GM19035 (cell line): ENCODE results near the gene OR4D6.
"Not testable (repeated sequence)": the region's sequence is repeated elsewhere in the genome, so short reads cannot be mapped to it uniquely, and the experiment has no call there.

Experiments used
- ATAC-seq: cut with Tn5 transposase; IDR thresholded peaks from one replicate; pipeline ENCODE4 v1.9.1; 2021; ENCODE audit not compliant: unreplicated experiment

Gene OR4D6

DNA sequence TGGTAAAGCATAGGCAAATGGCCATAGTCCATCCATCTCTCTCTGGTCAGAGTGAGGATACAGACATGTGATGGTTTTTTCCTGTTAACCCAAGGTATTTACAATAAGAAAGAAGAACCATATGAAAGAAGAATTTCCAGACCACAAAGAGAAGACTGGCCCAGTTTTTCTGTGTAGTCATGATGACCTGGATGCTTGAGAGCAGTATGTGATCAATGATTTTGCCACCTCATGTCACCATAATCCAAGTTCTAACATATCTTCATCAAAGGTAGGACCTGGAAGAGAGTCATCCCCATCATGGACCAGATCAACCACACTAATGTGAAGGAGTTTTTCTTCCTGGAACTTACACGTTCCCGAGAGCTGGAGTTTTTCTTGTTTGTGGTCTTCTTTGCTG is at the start of gene OR4D6:
Gene OR4D6 (plus strand): TSS at position 301 of the 400 bp plus-strand sequence. CDS start 0 bp downstream, at position 301.
- ATAC-seq: no peak

GRCh38 chr11:59413646-59414045 is 43.1 kb upstream of the OR4D6 start:
- no peak for ATAC-seq

DNA sequence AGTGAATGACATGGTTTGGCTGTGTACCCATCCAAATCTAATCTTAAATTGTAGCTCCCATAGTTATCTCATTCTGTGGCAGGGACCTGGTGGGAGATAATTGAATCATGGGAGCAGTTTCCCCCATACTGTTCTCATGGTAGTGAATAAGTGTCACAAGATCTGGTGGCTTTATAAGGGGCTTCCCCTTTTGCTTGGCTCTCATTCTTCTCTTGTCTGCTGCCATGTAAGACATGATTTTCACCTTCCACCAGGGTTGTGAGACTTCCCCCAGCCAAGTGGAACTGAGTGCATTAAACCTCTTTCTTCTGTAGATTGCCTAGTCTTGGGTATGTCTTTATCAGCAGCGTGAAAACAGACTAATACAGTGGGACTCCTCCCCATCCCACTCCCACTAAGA is 41.6 kb upstream of the OR4D6 start:
- ATAC-seq: no peak

GRCh38 chr11:59416613-59417012 is 40.1 kb upstream of the OR4D6 start:
- ATAC-seq: no peak

GRCh38 chr11:59417023-59417422 is 39.7 kb upstream of the OR4D6 start:
- ATAC-seq: no peak

- no peak for ATAC-seq
These were observed 38.6 kb upstream of the OR4D6 start for GRCh38 chr11:59418156-59418555.

- ATAC-seq: no peak
These were observed 32.9 kb upstream of the OR4D6 start for GRCh38 chr11:59423835-59424234.

DNA sequence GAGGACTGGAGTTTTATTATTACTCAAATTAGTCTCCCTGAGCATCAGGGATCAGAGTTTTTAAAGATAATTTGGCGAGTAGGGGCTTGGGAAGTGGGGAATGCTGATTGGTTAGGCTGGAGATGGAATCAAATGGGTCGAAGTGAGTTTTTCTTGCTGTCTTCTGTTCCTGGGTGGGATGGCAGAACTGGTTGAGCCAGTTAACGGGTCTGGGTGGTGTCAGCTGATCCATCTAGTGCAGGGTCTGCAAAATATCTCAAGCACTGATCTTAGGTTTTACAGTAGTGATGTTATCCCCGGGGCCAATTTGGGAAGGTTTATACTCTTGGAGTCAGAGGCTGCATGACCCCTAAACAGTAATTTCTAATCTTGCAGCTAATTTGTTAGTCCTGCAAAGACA is 31.6 kb upstream of the OR4D6 start:
- ATAC-seq: no peak

DNA sequence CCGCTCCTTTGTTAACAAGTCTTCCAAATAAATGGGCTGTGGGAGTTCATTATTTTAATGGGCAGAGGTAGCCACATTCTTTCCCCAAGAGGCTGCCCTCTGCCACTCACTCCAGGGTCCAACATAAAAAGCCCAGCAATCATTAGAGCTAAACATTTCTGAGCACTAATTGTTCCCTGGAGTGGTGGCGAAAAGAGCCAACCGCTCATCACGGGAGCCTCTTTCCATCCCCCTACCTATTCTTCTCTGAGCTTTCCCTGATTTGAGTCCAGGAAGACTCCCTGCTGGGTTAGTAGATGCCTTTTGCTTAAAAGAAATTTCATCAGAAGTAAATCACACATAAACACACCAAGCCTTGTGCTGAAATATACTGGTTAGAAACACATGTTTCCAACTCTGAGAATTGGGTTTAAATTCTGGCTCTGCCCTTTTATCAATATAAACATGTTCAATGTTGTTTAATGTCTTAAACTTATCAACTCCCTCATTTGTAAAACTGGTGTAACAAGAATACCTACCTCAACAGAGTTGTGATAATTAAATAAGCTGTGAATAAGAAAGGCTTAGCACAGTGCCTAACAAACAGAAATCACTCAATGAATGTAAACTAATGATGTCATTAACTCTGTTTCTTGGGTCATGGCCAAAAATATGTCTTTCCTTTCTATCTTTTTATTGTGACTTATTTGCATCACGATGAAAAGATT is 30.2 kb upstream of the OR4D6 start, which contains the start of gene OR5A2:
Gene OR5A2 (minus strand): TSS at position 53 of the 707 bp plus-strand sequence. CDS start 3,460 bp downstream, outside the sequence.
- no peak for ATAC-seq

DNA sequence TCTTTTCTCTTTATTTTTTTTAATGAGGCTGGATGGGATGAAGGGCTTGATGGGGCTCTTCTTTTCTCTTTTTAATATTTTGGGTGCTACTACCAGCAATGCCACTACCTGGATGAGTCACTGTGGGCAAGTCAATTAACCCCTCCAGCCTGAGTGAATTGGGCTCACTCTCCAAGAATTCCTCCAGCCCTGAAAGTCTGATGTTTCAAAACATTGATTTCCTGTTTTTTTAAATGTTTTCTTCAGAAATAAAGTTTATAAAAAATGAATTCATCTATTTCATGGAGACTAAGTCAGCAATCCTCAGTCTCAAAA is 29.7 kb upstream of the OR4D6 start:
- no peak for ATAC-seq

- ATAC-seq: peak; percentile 83
These were observed 26.7 kb upstream of the OR4D6 start for GRCh38 chr11:59429924-59430516.

GRCh38 chr11:59436169-59436568 is 20.6 kb upstream of the OR4D6 start, which contains the start of gene OR5A1:
Gene OR5A1, plus strand, starts transcription at chr11:59436469. Its CDS starts 6,700 bp downstream, at chr11:59443169.
- no peak for ATAC-seq

GRCh38 chr11:59437770-59438169 is 19.0 kb upstream of the OR4D6 start:
- no peak for ATAC-seq

DNA sequence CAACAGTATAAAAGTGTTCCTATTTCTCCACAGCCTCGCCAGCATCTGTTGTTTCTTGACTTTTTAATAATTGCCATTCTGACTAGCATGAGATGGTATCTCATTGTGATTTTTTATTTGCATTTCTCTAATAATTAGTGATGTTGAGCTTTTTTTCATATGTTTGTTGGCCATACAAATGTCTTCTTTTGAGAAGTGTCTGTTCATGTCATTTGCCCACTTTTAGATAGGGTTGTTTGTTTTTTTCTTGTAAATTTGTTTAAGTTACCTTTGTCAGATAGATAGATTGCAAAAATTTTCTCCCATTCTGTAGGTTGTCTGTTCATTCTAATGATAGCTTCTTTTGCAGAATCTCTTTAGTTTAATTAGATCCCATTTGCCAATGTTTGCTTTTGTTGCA is 11.1 kb upstream of the OR4D6 start:
- not testable (repeated sequence) for ATAC-seq

DNA sequence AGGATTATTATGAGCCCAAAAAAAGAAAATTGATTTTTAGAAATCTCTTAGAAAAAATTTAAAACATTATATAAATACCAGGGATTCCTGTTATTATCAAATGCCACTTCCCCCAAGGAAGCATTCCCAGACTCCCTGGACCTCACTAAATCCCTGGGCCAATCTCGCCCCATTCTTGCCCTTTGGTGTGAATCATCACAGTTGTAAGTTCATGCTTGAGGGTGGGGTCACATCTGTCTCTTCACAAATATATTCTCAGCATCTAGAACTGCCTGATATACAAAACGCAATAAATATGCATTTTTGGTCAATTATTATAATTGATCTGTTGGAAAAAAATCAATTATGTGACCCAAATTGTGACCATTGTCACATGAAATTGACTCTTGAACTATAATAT is 8.3 kb upstream of the OR4D6 start:
- no peak for ATAC-seq

- no peak for ATAC-seq
These were observed 3.2 kb downstream of the OR4D6 start for GRCh38 chr11:59459916-59460315.

GRCh38 chr11:59463190-59463641 is 6.5 kb downstream of the OR4D6 start:
- ATAC-seq: no peak

DNA sequence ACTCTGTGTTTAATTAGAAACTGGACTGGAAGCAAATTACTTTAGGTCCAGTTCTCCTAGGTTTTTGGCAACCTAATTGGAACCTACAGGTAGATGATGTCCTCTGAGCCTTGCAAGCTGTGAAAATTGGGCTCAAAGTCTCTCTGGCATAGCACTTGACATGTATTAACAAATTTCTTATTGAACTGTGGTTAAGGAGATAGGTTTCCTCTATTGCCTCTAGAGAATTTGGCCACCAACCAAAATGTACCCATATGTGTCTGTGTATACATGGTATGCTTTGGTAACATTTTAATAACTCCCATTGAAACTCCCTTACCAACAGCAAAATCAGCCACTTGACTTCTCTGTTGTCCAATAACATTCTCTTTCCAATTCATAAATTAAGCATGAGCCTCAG is 16.3 kb downstream of the OR4D6 start, which contains the start of gene OR4D10:
Gene OR4D10 (plus strand): TSS at position 301 of the 400 bp plus-strand sequence. CDS start 4,115 bp downstream, outside the sequence.
- no peak for ATAC-seq

DNA sequence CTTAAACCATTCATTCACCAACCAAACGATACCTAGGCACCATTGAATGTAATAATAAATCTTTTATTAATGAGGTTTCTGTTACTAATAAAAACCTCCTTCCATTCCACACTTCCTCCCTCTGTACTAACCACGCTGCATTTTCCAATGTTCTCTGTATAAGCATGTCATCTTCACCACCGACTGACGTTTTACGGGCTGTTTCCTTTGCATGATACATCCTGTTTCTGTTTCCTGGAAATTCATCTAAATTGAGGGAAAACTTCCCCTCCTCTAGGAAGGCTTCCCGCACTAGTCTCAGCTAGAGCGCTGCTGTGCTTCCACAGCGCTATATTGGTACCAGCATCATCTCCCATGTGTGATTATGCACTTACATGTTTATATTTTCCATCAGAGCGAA is 18.4 kb downstream of the OR4D6 start:
- ATAC-seq: no peak

- ATAC-seq: no peak
These were observed 23.1 kb downstream of the OR4D6 start for GRCh38 chr11:59479906-59480305.

DNA sequence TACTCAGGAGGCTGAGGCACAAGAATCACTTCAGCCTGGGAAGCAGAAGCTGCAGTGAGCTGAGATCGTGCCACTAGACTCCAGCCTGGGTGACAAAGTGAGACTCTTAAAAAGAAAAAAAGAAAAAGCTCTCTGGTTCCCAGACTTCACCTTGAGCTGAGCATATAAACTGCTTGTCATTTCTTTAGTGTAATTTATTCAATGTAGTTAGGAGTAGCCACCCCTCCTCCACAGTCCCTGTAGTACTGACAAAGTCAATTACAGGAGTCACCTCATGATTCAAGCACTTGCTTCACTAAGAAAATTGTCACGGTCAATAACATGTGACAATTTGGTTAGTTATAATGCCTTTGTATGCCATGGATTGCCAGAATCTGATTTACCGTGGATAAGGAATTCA is 23.6 kb downstream of the OR4D6 start:
- ATAC-seq: no peak

DNA sequence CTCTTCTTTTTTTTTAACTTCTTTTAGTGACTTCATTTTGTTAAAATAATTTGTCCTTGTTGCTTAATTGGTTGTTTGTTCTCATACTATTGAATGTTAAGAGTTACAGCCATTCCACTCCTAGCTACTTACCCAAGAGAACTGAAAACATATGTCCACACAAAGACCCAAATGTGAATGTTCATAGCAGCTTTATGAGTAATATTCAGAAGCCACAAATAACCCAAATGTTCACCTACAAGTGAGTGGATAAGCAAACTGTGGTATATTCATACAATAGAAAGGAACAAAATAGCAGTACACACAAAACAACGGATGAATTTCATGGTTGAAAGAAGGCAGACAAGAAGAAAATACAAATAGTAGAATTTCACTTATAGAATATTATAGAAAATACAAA is 45.2 kb downstream of the OR4D6 start:
- ATAC-seq: peak; percentile 56
